ENCODE data around the gene DDN. TPM values are rescaled to one million over a fixed set of nuclear protein-coding genes. Genes with fewer than 3 reads are reported as not detected.
A peak's percentile ranks its signal among the peaks of the same experiment; 100 is the strongest.

The DDN gene
- total and polyA plus RNA-seq, 9 of the 15 experiments (the other 6 are each of a cell fraction or from before 2014, with no cell fraction given): 0.03 to 3.6 (median 1.6) TPM

DNA sequence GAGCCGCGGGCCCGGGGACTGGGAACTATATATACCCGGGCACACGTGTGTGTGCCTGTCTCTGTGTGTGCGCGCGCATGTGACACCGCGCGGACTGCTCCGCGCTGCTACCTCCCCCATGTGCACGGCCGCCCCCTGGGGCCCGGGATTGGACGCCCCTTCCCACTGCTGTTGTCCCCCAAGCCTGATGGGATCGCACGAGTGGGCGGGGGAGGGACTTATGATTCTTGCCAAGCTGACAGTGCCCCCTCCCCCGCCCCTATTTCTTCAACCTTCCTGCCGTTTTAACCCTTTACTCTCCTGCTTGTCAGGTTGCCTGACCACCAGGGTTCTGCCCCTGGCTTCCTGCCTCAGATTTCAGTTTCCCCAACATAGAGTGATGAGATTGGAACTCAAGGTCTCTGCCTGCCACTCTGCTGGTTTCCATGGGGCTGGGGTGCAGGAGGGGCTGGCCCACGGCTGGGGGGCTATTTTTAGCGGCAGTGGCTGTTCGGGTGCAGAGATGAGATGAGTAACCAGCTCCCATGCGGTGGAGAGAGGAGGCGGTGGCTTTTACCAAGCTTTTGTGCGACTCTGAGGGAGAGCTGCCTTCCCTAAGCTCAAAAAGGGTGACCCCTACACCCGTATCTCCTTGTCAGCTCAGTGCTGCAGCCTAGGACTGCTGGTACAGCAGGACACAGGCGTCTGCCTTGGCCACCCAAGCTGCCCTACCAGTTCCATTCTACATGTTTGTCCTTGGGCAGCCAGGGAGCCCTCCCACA, at the start of gene DDN (continued):
- TF ChIP-seq VEZF1 (CRISPR knock-in tag; IDR thresholded peaks at IDR 0.05): peak; percentile 12; the same call in 1 of the 2 replicates
- peak; percentile 86 for TF ChIP-seq ZBTB7A (IDR thresholded peaks at IDR 0.05; ENCODE audit: borderline replicate concordance, control insufficient read depth, low read depth, low read length)
- TF ChIP-seq, protein P1, sequence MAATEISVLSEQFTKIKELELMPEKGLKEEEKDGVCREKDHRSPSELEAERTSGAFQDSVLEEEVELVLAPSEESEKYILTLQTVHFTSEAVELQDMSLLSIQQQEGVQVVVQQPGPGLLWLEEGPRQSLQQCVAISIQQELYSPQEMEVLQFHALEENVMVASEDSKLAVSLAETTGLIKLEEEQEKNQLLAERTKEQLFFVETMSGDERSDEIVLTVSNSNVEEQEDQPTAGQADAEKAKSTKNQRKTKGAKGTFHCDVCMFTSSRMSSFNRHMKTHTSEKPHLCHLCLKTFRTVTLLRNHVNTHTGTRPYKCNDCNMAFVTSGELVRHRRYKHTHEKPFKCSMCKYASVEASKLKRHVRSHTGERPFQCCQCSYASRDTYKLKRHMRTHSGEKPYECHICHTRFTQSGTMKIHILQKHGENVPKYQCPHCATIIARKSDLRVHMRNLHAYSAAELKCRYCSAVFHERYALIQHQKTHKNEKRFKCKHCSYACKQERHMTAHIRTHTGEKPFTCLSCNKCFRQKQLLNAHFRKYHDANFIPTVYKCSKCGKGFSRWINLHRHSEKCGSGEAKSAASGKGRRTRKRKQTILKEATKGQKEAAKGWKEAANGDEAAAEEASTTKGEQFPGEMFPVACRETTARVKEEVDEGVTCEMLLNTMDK (IDR thresholded peaks at IDR 0.05; ENCODE audit: borderline replicate concordance, insufficient read depth, low read depth, low read length, poor library complexity, severe bottlenecking): peak; percentile 23
- peak; percentile 32; the same call in 1 of the 2 replicates for TF ChIP-seq MAX (CRISPR knock-in tag; IDR thresholded peaks at IDR 0.05)
- no peak for TF ChIP-seq NFRKB (IDR thresholded peaks at IDR 0.05; ENCODE audit: low read depth)
- no peak for TF ChIP-seq CHCHD3 (CRISPR knock-in tag; IDR thresholded peaks at IDR 0.05)
- TF ChIP-seq ZNF764 (CRISPR knock-in tag; IDR thresholded peaks at IDR 0.05; ENCODE audit: low read depth): no peak
- TF ChIP-seq TAF1 (IDR thresholded peaks at IDR 0.05; ENCODE audit: control insufficient read depth, extremely low read depth, insufficient read depth, low read length, severe bottlenecking): peak; percentile 14
- TF ChIP-seq POLR2G (IDR thresholded peaks at IDR 0.05; ENCODE audit: low read depth, low read length): peak; percentile 69
- TF ChIP-seq KLF13 (tag; IDR thresholded peaks at IDR 0.05; ENCODE audit: borderline replicate concordance, low read depth): peak; percentile 20; the same call in 1 of the 2 replicates
- TF ChIP-seq CREB1 (IDR thresholded peaks at IDR 0.05): 0 out of 2 replicates have a peak, but pooled peaks have one; percentile 12
- TF ChIP-seq CREB1 (CRISPR knock-in tag; IDR thresholded peaks at IDR 0.05): no peak
- TF ChIP-seq, protein P2, sequence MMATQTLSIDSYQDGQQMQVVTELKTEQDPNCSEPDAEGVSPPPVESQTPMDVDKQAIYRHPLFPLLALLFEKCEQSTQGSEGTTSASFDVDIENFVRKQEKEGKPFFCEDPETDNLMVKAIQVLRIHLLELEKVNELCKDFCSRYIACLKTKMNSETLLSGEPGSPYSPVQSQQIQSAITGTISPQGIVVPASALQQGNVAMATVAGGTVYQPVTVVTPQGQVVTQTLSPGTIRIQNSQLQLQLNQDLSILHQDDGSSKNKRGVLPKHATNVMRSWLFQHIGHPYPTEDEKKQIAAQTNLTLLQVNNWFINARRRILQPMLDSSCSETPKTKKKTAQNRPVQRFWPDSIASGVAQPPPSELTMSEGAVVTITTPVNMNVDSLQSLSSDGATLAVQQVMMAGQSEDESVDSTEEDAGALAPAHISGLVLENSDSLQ (IDR thresholded peaks at IDR 0.05): peak; percentile 79
- no peak for TF ChIP-seq ZNF785 (CRISPR knock-in tag; IDR thresholded peaks at IDR 0.05)
- 0 out of 2 replicates have a peak, but pooled peaks have one; percentile 47 for TF ChIP-seq HDAC2 (IDR thresholded peaks at IDR 0.05)
- TF ChIP-seq TBP (optimal IDR thresholded peaks at IDR 0.05; ENCODE audit: low read depth, low read length): peak; percentile 19
- TF ChIP-seq, protein P3, sequence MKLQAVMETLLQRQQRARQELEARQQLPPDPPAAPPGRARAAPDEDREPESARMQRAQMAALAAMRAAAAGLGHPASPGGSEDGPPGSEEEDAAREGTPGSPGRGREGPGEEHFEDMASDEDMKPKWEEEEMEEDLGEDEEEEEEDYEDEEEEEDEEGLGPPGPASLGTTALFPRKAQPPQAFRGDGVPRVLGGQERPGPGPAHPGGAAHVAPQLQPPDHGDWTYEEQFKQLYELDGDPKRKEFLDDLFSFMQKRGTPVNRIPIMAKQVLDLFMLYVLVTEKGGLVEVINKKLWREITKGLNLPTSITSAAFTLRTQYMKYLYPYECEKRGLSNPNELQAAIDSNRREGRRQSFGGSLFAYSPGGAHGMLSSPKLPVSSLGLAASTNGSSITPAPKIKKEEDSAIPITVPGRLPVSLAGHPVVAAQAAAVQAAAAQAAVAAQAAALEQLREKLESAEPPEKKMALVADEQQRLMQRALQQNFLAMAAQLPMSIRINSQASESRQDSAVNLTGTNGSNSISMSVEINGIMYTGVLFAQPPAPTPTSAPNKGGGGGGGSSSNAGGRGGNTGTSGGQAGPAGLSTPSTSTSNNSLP (IDR thresholded peaks at IDR 0.05; ENCODE audit: borderline replicate concordance, low read depth, low read length): no peak

Data from K562 (cell line).